Erythroblast (primary cell): Measurements from ENCODE around the gene DDA1.

Experiments
- DNase-seq, 2 experiments: peaks; one replicate each; lab custom pipeline; 2025; lab: John Stamatoyannopoulos, UW
- GATA1 ChIP-seq: IDR thresholded peaks from 2 replicates; pipeline ENCODE4 v1.6.1; 2011; ENCODE audit warnings: low read depth, mild to moderate bottlenecking, control low read depth, low read length, moderate library complexity
- POLR2A ChIP-seq: IDR thresholded peaks from 2 replicates; pipeline ENCODE4 v1.6.1; 2011; ENCODE audit warnings: mild to moderate bottlenecking, low read length

DDA1 gene

DNA sequence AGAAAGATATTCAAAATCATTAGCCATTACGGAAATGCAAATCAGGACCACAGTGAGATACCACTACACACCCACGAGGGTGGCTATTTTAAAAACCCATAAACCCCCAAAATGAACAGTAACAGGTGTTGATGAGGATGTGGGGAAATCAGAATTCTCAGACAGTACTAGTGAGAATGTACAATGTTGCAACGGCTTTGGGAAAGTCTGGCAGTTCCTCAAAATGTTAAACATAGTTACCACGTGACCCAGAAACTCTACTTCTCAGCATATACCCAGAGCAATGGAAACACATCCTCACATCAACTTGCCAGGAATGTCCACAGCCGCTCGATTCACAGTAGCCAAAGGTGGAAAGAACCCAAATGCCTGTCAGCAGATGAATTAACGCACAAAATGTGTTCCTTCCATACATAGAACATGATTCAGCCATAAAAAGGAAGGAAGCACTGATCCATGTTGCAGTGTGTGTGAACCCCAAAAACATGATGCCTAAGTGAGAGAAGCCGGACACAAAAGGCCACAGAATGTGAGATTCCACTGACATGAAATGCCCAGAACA is 60.7 kb downstream of the DDA1 start:
- TF ChIP-seq POLR2A (no peak), GATA1 (no peak)
- no peak for DNase-seq
